Lower leg skin (tissue), 3 donors: ENCODE measurements around the gene SCGB1D1.

Source experiments
- CTCF ChIP-seq, 3 donors: fragments of 450-650 bp; IDR thresholded peaks; one replicate each; pipeline ENCODE4 v1.5.1; 2016; ENCODE audit warnings: antibody characterized with exemption in 3 of 3, mild to moderate bottlenecking in 3 of 3, moderate library complexity in 2 of 3
- POLR2A ChIP-seq, 2 donors: fragments of 450-650 bp; IDR thresholded peaks; one replicate each; pipeline ENCODE4 v1.6.1; 2016 to 2017; ENCODE audit warnings: antibody characterized with exemption in 2 of 2, mild to moderate bottlenecking in 1 of 2, moderate library complexity in 1 of 2

- TF ChIP-seq CTCF (IDR thresholded peaks at IDR 0.05): no peak
- TF ChIP-seq POLR2A (IDR thresholded peaks at IDR 0.05): no peak
Measured at GRCh38 chr11:62176766-62177165, 13.2 kb upstream of the SCGB1D1 start.
